Neural cell (in vitro differentiated cells): ENCODE data around the gene EVC. TPM values are rescaled to one million over a fixed set of nuclear protein-coding genes. Genes with fewer than 3 reads are reported as not detected.

Experiments used
- H2AFZ ChIP-seq: fragments of 200-600, 300-800 bp; sonication (generic), shearing (Covaris generic); 2 replicates; pipeline ENCODE4 v1.6.0; 2014; ENCODE audit warnings: low read depth, mild to moderate bottlenecking, antibody characterized with exemption, low read length, moderate library complexity
- H3F3A ChIP-seq: fragments of 200-600 bp; shearing (Covaris generic); 2 replicates; pipeline ENCODE4 v1.6.1; 2016; ENCODE audit warnings: mild to moderate bottlenecking, moderate library complexity, mixed read lengths, antibody characterized with exemption, low read length; ENCODE audit not compliant: insufficient read depth, poor library complexity, severe bottlenecking
- H3K27ac ChIP-seq: fragments of 200-600, 300-800 bp; sonication (generic), shearing (Covaris generic); 2 replicates; pipeline ENCODE4 v1.5.1; 2014; ENCODE audit warnings: mild to moderate bottlenecking, low read length, moderate library complexity
- H3K27me3 ChIP-seq: fragments of 300-800, 200-600 bp; sonication (generic), shearing (Covaris generic); 2 replicates; pipeline ENCODE4 v1.6.0; 2014; ENCODE audit warnings: mild to moderate bottlenecking, low read depth, low read length, moderate library complexity; ENCODE audit not compliant: insufficient read depth
- H3K36me3 ChIP-seq: fragments of 300-800, 200-600 bp; sonication (generic), shearing (Covaris generic); 2 replicates; pipeline ENCODE4 v1.5.1; 2014; ENCODE audit warnings: mild to moderate bottlenecking, antibody characterized with exemption, low read length, moderate library complexity; ENCODE audit not compliant: insufficient read depth
- H3K4me2 ChIP-seq: fragments of 300-800, 200-600 bp; sonication (generic), shearing (Covaris generic); 2 replicates; pipeline ENCODE4 v1.6.0; 2014; ENCODE audit warnings: mild to moderate bottlenecking, low read length
- H3K4me3 ChIP-seq: fragments of 300-800, 200-600 bp; sonication (generic), shearing (Covaris generic); 2 replicates; pipeline ENCODE4 v1.5.1; 2014; ENCODE audit warnings: mild to moderate bottlenecking, low read length, moderate library complexity
- H3K79me2 ChIP-seq: fragments of 200-600 bp; shearing (Covaris generic); replicated peaks from 2 replicates; pipeline ENCODE4 v1.6.0; 2014; ENCODE audit warnings: mild to moderate bottlenecking, low read length, moderate library complexity; ENCODE audit not compliant: insufficient read depth
- H3K9ac ChIP-seq: fragments of 300-800, 200-600 bp; sonication (generic), shearing (Covaris generic); 2 replicates; pipeline ENCODE4 v1.6.1; 2016; ENCODE audit warnings: mild to moderate bottlenecking, low read length, mixed read lengths
- H3K9me2 ChIP-seq: fragments of 200-600 bp; shearing (Covaris generic); 2 replicates; pipeline ENCODE4 v1.6.1; 2016; ENCODE audit warnings: mild to moderate bottlenecking, low read length, mixed read lengths; ENCODE audit not compliant: insufficient read depth
- H3K9me3 ChIP-seq: fragments of 200-600, 300-800 bp; sonication (generic), shearing (Covaris generic); 2 replicates; pipeline ENCODE4 v1.6.1; 2016; ENCODE audit warnings: mild to moderate bottlenecking, mixed run types, low read length, moderate library complexity, mixed read lengths
- H4K20me1 ChIP-seq: fragments of 200-600 bp; shearing (Covaris generic); 2 replicates; pipeline ENCODE4 v1.6.1; 2016; ENCODE audit warnings: mild to moderate bottlenecking, mixed run types; ENCODE audit not compliant: insufficient read depth
- CTCF ChIP-seq: fragments of 450-650 bp; IDR thresholded peaks from 2 replicates; pipeline ENCODE4 v1.5.1; 2014; ENCODE audit warnings: antibody characterized with exemption, mild to moderate bottlenecking, moderate library complexity; ENCODE audit not compliant: poor library complexity, severe bottlenecking
- EP300 ChIP-seq: fragments of 450-650 bp; conservative IDR thresholded peaks from 2 replicates; pipeline ENCODE4 v1.6.1; 2014; ENCODE audit warnings: antibody characterized with exemption, mild to moderate bottlenecking, moderate library complexity; ENCODE audit not compliant: poor library complexity, severe bottlenecking
- EZH2 ChIP-seq: fragments of 200-600, 300-800 bp; shearing (Covaris generic), sonication (generic); IDR thresholded peaks from 2 replicates; pipeline ENCODE4 v1.6.1; 2014; ENCODE audit warnings: antibody characterized with exemption, low read length, borderline replicate concordance, mild to moderate bottlenecking; ENCODE audit not compliant: insufficient read depth, poor library complexity, severe bottlenecking
- MXI1 ChIP-seq: fragments of 450-650 bp; conservative IDR thresholded peaks from 2 replicates; pipeline ENCODE4 v1.6.1; 2014; ENCODE audit warnings: antibody characterized with exemption, mild to moderate bottlenecking; ENCODE audit not compliant: poor library complexity, severe bottlenecking
- POLR2AphosphoS5 ChIP-seq: IDR thresholded peaks from 2 replicates; pipeline ENCODE4 v1.6.1; 2012
- RAD21 ChIP-seq: fragments of 450-650 bp; conservative IDR thresholded peaks from 2 replicates; pipeline ENCODE4 v1.6.1; 2014; ENCODE audit warnings: antibody characterized with exemption, mild to moderate bottlenecking, moderate library complexity
- REST ChIP-seq: IDR thresholded peaks from 2 replicates; pipeline ENCODE4 v1.6.1; 2012; ENCODE audit warnings: borderline replicate concordance
- SMC3 ChIP-seq: fragments of 450-650 bp; conservative IDR thresholded peaks from 2 replicates; pipeline ENCODE4 v1.6.1; 2014; ENCODE audit warnings: antibody characterized with exemption, mild to moderate bottlenecking, moderate library complexity; ENCODE audit not compliant: poor library complexity
- TAF1 ChIP-seq: IDR thresholded peaks from 2 replicates; pipeline ENCODE4 v1.6.1; 2012; ENCODE audit warnings: low read depth
- polyA plus RNA-seq: library from polyadenylated mRNA; depleted of rRNA; stranded (reverse); fragments of >200 nt; gene quantifications from 2 replicates; pipeline ENCODE4 v1.2.3, GENCODE V29; 2014

The EVC gene
- polyA plus RNA-seq, 1 donor from 2014 or later: 0.48 TPM

GRCh38 chr4:5662555-5662954 is 48.4 kb upstream of the EVC start:
- H3K4me2 ChIP-seq: no peak overlapping the region
- H3F3A ChIP-seq: peaks cover 9% of the 10 kb centered on the region
- H3K27ac ChIP-seq: no peak overlapping the region
- H3K9ac ChIP-seq: no peak overlapping the region
- H3K4me3 ChIP-seq: no peak overlapping the region
- TF ChIP-seq REST (no peak), CTCF (no peak), EP300 (no peak), POLR2AphosphoS5 (no peak), TAF1 (no peak), MXI1 (no peak), EZH2 (no peak), RAD21 (no peak), SMC3 (no peak)
- H3K9me2 ChIP-seq: no peaks in the 10 kb centered on the region
- H4K20me1 ChIP-seq: no peaks in the 10 kb centered on the region
- H3K36me3 ChIP-seq: no peaks in the 10 kb centered on the region
- H2AFZ ChIP-seq: no peak overlapping the region
- H3K79me2 ChIP-seq: no peaks in the 10 kb centered on the region
- no peaks in the 10 kb centered on the region for H3K9me3 ChIP-seq
- no peaks in the 10 kb centered on the region for H3K27me3 ChIP-seq

GRCh38 chr4:5664778-5665177 is 46.2 kb upstream of the EVC start:
- peaks cover 4% of the 10 kb centered on the region for H3F3A ChIP-seq
- no peaks in the 10 kb centered on the region for H3K9me2 ChIP-seq
- no peaks in the 10 kb centered on the region for H3K9me3 ChIP-seq
- H3K79me2 ChIP-seq: no peaks in the 10 kb centered on the region
- no peaks in the 10 kb centered on the region for H4K20me1 ChIP-seq
- H3K27me3 ChIP-seq: no peaks in the 10 kb centered on the region
- no peaks in the 10 kb centered on the region for H3K36me3 ChIP-seq
- no peak overlapping the region for H3K27ac ChIP-seq
- H2AFZ ChIP-seq: no peak overlapping the region
- no peak for TF ChIP-seq SMC3
- TF ChIP-seq RAD21: no peak
- no peak for TF ChIP-seq EP300
- TF ChIP-seq MXI1: no peak
- no peak for TF ChIP-seq TAF1
- no peak overlapping the region for H3K9ac ChIP-seq
- no peak overlapping the region for H3K4me3 ChIP-seq
- no peak overlapping the region for H3K4me2 ChIP-seq
